HL-60/S4 treated with retinoic acid at 250 ng/mL for 4 days and 3 days (cell line): ENCODE measurements around the gene MMADHC.

ENCODE experiments used
- in situ Hi-C: fragments of 300-500 bp; cut with MboI; formaldehyde crosslinking; loops from 2 replicates; pipeline ENCODE4 v1.7.0; 2022; ENCODE audit warnings: low sequenced_read_pairs

The MMADHC gene

DNA sequence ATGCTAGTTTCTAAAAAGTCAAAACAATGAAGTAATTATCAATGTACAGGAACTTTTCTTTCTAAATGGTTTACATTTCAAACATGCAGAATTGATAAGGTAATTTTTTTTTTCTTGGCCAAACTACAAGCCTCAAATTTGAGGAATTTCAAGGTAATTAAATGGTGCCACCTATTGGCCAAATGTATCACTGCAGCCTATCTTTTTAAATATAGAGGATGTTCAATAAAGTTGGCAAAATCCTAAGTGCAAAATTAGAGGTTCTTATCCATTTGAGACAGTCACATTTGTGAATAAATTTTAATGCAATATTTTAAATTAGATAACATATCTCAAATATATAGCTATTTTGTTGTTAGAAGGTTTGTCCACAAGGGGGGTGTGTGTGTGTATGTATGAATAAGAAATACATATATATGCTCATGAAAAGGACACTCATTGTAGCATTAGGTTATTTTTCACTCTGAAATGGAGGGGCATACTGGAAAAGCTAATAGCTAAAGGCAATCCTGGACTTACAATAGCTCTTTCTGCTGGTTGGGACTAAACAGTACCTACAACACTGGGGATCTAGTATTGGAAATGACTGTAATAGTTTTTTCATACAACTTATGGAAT lies 26.2 kb downstream of the MMADHC start:
- in situ Hi-C loops, result loop anchor here (10.0 kb wide), 1 partner anchor 547 kb away; no protein-coding TSS in a partner anchor

DNA sequence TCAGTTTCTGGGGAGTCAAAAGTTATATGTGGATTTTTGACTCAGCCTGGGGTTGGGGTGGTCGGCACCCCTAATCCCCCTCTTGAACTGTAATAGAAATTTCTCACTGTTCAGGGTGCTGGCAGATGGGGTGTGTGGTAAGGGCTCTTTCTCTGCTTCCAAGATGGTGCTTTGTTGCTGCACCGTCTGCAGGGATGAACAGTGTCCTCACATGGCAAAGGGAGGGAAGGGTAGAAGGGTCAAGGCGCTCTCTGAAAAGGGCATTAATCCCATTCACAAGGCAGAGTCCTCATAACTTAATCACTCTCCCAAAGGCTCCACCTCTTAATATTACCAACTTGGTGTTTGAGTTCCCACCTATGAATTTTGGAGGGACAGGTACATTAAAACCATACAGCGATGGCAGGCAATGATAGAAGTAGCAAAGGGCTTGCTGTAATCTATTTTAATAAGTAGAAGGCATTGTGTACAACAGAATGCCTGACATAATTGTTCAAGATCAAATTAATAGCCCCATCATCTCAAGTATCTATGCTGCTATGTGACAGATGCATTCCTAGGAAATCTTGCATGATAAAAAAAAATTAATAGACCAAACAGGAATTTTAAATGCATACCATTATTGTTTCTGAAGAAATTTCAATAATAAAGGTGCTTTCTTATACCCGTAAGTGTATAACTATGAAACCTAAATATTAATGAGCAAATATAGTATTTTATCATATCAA lies 28.1 kb downstream of the MMADHC start:
- in situ Hi-C loops, result loop anchor here (10.0 kb wide), 1 partner anchor 545 kb away; no protein-coding TSS in a partner anchor

DNA sequence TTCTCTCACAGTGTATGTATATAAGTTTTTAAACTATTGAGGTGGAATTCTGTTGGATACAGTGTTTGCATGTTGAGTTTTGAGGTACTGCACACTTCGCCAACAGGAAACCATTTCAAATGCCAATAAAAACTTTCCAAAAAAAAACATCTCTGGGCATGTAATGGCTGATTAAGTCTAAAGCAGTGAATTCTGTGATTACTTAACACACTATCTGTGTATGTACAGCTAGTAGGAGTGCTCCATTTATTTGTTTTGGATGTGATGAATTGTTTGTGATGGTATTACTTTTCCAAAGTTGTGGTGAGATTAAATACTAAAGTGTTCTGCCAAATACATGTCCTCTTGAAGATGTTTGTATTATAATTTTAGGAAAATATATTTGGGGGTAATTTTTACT lies 31.1 kb downstream of the MMADHC start:
- in situ Hi-C loops, result no loop called here

DNA sequence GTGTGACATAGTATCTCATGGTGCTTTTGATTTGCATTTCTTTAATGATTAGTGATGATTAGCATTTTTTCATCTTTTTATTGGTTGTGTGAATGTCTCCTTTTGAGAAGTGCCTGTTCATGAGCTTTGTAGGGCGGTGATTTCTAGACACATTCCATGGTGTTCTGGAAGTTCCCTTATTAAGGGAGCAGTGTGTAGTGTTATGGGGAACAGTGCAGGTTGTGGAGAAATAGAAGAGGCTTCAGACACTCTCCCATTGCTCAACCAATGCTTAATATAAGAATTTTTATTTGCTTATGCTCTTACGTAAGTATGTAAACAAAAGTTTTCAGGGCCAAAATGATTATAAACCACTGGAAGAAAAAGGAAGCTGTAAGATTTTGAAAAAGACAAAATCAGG lies 34.7 kb downstream of the MMADHC start:
- in situ Hi-C loops, result no loop called here

DNA sequence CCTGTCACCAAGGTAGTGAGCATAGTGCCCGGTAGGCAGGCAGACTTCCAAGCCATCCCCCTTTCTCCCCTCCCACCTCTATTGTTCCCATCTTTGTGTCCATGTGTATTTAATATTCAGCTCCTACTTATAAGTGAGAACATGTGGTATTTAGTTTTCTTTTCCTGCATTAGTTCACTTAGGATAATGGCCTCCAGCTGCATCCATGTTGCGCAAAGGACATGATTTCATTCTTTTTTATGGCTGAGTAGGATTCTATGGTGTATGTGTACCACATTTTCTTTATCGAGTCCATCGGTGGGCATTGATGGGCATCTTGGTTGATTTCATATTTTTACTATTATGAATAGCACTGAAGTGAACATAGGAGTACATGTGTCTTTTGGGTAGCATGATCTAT lies 35.3 kb downstream of the MMADHC start:
- in situ Hi-C loops, result no loop called here

DNA sequence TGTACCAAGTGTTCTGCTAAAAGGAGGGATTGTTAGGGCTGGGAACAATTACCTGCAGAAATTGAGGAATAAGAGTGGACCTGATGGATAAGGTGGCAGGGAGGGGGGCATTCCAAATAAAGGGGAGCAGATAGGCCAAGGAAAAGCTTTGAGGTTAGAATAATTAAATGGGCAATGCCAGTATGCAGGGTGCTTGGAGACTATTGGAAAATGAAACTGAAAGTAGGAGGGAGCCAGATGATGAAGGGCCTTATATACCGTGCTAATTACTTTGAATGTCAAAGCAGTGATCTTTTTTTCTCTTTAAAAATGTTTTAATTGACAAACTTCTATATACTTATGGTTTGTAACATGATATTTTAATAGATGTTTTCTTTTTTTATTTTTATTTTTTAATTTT lies 42.9 kb downstream of the MMADHC start:
- in situ Hi-C loops, result no loop called here

DNA sequence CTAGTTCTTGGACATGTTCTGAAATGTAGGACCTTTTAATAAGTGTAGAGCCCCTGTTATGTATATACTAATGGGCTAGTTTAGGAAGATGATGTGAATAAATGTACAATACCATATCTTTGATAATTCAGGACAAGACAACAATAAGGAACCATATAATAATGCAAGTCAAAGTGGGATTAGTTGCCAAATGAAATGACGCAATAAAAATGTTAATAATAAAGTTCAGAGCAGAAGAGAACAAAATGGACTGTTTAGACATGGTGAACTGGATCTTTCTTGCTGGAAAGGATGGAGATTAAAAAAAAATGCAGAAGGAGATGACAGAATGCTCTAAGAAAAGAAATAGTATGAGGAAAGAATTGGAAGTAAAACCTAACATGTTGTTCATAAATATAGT lies 43.7 kb downstream of the MMADHC start:
- in situ Hi-C loops, result no loop called here

DNA sequence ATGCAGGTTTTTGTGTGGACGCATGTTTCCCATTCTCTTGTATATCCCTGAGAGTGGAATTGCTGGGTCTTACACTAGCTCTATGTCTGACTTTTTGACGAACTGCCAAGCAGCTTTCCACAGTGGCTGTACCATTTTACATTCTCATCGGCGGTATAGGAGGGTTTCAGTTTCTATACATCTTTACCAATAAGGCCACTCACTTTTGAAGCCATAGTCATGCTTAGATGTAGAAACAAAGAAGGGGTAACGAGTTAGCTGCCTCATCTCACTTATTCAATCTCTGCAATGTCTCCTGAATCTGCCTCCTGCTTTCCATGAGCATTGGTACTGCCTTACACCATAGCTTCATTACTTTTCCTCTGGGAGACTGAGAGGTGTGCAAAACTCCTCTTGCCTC lies 47.4 kb downstream of the MMADHC start:
- in situ Hi-C loops, result no loop called here

DNA sequence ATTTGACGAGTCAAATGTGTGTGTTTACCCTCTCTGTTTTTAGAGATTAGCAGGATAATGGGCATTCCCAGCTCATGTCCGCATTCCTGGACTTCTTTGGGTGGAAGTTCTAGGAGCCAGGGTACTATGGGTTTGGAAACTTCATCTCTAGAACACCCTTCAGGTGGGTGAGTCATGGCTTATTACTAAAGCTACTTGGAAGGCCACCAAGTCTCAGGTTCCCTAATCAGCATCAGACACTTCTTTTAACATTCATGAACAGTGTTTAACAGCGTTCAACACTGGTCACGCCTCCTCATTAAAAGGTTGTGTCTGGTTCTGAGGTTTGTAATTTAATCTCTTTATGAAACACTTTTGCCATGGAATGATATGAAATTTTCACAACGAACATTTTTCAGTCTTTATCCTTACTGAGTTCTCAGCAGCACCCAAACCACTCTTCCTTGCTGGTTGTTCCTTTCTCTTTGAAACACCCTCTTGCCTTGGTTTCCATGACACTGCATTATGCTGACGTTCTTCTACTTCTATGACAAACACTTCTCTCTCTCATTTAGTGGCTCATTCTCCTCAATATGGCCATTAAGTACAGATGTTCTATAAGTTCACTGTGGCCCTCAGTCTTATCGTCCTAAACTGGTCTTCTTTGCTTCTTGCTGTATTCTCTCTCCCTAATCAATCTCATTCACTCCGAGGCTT lies 49.3 kb downstream of the MMADHC start:
- in situ Hi-C loops, result no loop called here

DNA sequence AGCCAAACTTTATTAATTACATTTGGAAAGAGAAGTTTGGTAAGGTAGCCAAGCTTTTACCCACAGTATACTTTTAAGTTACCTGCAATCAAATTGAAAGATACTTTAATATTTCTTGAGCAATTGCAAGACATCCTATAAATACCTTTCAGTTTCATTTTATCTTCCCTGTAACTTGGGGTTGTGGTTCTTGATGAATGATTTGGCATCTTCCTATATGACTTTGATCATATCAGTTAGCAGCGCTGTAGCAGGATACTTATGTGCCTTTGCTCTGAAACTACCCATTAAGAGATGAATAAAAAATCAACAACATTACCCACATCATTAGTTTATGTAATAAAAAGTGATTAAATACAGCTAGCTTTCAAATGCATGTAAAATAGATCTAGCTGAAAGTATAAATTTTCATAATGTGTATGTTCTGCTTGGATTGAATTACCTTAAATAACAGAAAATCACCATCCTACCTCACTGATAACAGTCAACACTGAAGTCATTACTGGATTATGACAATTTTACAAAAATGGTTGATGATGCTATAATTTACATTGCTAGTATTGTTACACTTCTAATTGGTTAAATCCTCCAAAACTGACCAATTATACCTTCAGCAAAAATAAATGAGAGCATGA lies 50.4 kb downstream of the MMADHC start:
- in situ Hi-C loops, result no loop called here

DNA sequence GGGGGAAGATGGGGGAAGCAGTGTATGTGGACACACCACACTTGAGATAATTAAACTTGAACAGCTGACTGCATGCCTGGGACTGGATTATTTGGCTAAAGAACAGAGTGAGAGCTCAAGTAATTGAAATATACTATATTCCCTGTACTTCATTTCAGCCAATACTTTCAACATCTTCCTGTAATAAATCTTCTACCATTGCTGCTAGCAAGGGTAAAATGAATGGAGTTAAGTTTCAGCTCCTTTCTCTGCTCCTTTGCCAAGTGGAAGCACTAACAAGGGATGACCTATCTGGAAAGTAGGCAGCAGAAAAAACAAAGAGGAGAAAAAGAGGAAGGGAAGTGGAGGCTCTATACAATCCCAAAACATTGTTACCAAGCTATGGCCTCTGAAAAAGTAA lies 50.9 kb downstream of the MMADHC start:
- in situ Hi-C loops, result no loop called here

DNA sequence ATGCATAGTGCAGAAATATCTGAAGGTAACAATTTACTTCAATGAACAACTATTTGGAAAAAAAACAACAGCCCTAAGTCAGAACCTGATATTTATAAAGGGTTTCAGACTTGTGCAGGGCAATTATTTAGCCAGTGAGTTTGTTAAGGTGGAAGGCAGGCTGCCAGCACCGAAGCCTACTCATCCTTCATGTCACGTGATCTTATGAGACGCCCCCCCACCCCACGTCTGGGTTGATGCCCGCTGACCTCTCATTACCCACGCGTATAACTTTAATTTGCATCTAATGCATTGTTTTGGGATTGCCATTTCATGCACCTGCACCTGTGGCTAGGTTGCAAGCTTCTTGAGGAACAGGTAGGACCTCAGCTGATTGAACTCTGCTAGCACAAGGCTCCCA lies 52.9 kb downstream of the MMADHC start:
- in situ Hi-C loops, result no loop called here

DNA sequence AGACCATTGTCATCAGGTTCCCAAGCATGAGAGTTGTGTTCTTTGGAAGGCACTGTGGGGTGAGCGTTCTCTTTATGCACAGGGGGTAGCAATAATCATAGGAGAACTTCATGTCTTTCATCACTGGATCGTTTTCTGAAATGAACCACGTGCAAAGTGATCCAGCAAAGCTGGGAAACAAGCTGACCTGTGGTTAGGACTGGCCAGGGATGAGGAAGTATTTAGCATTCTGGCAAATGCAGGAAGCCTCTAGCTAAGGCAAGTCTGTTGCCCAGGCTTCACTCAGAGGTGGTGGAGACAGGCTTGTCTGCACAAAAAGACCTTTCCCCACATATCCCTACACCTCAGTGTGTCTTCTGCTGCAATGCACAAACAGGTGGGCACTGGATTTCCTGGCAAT lies 58.6 kb downstream of the MMADHC start:
- in situ Hi-C loops, result no loop called here

DNA sequence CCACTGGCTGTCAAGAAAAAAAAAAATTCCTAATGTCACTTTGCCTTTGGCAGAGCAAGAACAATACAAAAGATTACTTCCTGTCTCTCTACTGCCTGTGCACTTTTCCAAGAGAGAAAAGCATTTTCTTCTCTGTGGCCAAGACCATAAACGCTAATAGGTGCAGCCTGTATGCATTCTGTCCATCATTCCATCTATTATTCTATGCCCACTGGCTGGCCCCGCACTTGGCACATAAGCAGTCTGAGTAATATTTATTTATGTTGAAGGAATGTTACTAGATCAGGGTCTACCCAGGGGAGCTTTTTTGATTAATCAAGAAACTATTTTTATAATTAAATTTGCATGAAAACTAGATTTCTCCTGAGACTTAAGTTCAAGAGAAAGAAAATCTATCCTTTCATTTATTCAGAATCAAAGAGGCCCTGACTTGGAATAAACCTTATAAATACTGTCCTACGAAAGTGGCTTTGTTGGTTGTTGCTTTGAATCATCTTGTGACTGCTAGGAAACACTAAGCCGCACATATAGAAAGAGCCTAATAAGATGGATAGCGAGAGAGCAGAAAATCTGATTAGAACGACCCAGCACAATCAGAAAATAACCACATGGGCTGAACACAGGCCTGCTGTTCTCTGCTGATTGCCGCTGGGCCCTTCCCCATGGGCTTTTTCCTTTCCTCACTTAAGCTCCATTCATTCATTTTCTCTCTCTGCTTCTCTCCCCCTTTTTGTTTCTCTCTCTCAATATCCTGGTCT lies 59.4 kb downstream of the MMADHC start:
- in situ Hi-C loops, result no loop called here

DNA sequence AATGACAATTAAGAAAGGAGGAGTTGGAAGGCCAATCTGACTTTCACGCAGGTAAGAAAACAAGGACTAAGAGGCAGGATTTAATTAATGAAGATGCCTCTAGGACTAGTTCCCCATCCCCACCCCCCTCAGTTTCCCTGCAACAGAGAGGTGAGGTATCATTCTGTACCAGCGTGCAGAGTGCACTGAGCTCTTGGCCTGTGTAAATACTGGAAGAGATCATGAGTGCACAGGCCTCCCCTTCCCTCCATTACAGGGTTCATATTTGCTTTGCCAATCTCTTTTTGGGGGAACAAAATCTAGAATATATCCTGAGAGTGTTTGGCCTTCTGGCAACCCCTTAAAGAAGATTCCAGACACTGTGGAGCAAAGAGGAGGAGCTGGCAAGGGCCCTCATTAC lies 60.9 kb downstream of the MMADHC start:
- in situ Hi-C loops, result no loop called here

DNA sequence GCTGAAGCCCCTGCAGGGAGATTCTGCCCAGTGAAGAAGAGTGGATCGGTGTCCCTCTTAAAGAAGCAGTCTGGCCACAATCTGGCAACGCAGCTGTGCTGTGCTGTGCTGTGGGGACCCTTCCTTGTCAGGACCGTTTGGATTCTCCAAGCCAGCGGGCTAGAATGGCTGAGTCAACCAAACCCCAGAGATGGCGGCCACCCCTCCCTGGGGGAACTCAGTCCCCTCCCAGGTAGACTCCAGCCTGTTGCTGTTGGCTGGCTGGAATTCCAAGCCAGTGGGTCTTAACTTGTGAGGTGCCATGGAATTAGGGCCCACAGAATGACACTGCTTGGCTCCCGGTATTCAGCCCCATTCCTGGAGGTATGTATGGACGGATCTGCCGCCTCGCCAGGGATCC lies 62.3 kb downstream of the MMADHC start:
- in situ Hi-C loops, result no loop called here
